ENCODE measurements around the gene ATP13A2.

Gene ATP13A2

DNA sequence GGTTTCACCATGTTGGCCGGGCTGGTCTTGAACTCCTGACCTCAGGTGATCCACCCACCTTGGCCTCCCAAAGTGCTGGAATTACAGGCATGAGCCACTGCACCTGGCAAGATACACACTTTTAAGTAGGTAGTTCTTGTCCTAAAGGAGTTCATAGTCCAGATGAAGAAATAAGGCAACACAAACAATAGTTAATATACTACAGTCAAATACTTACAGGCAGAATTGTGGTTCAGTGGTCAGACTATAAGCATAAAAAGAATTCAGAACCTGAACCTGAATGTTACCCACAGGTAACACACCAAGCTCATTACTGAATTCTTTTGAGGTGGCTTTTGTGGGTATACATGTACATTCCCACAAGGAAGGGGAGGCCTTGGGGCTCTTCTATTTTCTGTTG, 40.3 kb upstream of the ATP13A2 start:
- no peak overlapping the region for H3K4me3 ChIP-seq
- no peaks in the 10 kb centered on the region for H3K27me3 ChIP-seq
- DNase-seq, result no peak
- H3K27ac ChIP-seq, result peak overlapping the region in 1 of 2 donors; percentile 84
- H3K9me3 ChIP-seq, result no peaks in the 10 kb centered on the region
- H3K36me3 ChIP-seq, result peaks cover 0 to 22% (median 11%) of the 10 kb centered on the region in 3 donors
- TF ChIP-seq, protein P1, sequence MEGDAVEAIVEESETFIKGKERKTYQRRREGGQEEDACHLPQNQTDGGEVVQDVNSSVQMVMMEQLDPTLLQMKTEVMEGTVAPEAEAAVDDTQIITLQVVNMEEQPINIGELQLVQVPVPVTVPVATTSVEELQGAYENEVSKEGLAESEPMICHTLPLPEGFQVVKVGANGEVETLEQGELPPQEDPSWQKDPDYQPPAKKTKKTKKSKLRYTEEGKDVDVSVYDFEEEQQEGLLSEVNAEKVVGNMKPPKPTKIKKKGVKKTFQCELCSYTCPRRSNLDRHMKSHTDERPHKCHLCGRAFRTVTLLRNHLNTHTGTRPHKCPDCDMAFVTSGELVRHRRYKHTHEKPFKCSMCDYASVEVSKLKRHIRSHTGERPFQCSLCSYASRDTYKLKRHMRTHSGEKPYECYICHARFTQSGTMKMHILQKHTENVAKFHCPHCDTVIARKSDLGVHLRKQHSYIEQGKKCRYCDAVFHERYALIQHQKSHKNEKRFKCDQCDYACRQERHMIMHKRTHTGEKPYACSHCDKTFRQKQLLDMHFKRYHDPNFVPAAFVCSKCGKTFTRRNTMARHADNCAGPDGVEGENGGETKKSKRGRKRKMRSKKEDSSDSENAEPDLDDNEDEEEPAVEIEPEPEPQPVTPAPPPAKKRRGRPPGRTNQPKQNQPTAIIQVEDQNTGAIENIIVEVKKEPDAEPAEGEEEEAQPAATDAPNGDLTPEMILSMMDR (IDR thresholded peaks at IDR 0.05), result no peak
- intact Hi-C loops (cut with DNase I; ENCODE audit: low total_unique reads), result no loop called here
- peaks cover 0 to 29% (median 20%) of the 10 kb centered on the region in 4 donors for H3K4me1 ChIP-seq

DNA sequence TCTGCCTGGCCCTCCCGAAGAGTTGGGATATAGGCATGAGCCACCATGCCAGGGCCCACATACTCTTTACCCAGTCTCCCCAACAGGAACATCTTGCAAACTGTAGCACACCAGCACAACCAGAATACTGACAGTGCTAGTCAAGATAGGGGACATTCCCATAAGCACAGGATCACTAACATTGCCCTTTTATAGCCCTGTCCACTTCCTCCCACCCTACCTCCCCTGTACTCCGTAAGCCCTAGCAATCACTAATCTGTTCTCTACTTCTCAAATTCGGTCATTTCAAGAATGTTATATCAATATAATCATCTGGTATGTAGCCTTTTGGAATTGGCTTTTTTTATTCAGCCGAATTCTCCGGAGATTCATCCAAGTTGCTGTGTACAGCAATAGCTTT, 36.2 kb upstream of the ATP13A2 start:
- DNase-seq, result no peak
- no peaks in the 10 kb centered on the region for H3K9me3 ChIP-seq
- peaks cover 0 to 31% (median 21%) of the 10 kb centered on the region in 4 donors for H3K4me1 ChIP-seq
- H3K27me3 ChIP-seq, result no peaks in the 10 kb centered on the region
- intact Hi-C loops (cut with DNase I; ENCODE audit: low total_unique reads), result loop anchor here (5.0 kb wide), 1 partner anchor 91 kb away; no protein-coding TSS in a partner anchor
- peaks cover 18 to 44% (median 34%) of the 10 kb centered on the region in 3 donors for H3K36me3 ChIP-seq
- TF ChIP-seq, protein P1 (IDR thresholded peaks at IDR 0.05), result no peak
- H3K27ac ChIP-seq, result no peak overlapping the region
- H3K4me3 ChIP-seq, result no peak overlapping the region

DNA sequence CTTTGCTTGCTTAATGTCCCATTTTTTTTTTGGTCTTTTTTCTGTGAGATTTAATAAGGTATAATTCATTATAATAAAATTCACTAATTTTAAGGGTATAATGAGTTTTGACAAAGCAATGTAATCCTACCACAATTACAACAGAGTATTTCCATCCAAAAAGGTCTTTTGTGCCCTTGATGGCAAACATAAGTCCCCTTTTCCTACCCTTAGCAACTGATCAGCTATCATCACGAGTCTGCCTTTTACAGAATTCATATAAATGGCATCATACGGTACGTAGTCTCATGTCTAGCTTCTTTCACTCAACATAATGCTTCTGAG, 34.6 kb upstream of the ATP13A2 start:
- H3K27me3 ChIP-seq, result no peaks in the 10 kb centered on the region
- H3K4me1 ChIP-seq, result peaks cover 0 to 15% (median 9%) of the 10 kb centered on the region in 4 donors
- DNase-seq, result no peak
- TF ChIP-seq, protein P1 (IDR thresholded peaks at IDR 0.05), result no peak
- H3K9me3 ChIP-seq, result no peaks in the 10 kb centered on the region
- peaks cover 30 to 61% (median 47%) of the 10 kb centered on the region in 3 donors for H3K36me3 ChIP-seq
- H3K27ac ChIP-seq, result no peak overlapping the region
- intact Hi-C loops (cut with DNase I; ENCODE audit: low total_unique reads), result loop anchor here (5.0 kb wide), 1 partner anchor 89 kb away; no protein-coding TSS in a partner anchor
- H3K4me3 ChIP-seq, result no peak overlapping the region

DNA sequence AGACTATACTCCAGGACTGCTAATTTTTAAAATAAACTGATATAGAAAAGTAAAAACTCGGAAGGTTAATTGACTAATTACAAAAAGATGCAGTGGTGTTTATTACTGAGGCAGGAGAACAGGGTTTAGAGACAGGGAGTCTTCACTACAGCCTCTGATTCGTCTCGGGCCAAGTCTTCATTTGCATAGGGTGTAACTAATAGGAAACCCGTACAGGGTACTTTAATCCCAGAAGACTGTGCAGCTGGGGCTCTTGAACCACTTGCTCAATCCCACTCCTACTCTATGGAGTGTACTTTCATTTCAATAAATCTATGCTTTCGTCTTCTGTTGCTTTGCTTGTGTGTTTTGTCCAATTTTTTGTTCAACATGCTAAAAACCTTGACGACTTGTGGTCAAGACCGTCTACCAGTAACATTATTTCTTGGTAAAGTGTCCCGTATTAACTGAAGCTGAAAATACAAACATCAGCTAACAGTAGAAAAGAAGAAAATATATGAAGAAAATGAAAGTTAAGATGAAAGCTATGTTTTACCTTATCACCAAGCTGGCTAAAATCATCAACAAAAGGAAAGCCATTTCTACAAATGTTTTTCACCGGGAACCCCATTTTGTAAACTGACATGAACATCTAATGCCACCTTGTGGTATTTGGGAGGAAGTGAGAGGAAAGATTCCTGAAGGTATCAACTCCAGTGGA, 34.1 kb upstream of the ATP13A2 start:
- no peaks in the 10 kb centered on the region for H3K27me3 ChIP-seq
- H3K4me1 ChIP-seq, result peaks cover 0 to 12% (median 8%) of the 10 kb centered on the region in 4 donors
- peaks cover 35 to 66% (median 49%) of the 10 kb centered on the region in 3 donors for H3K36me3 ChIP-seq
- DNase-seq, result no peak
- H3K4me3 ChIP-seq, result peak overlapping the region in 1 of 2 donors; percentile 1
- H3K27ac ChIP-seq, result peak overlapping the region in 1 of 2 donors; percentile 5
- intact Hi-C loops (cut with DNase I; ENCODE audit: low total_unique reads), result loop anchor here (5.0 kb wide), 1 partner anchor 88 kb away; no protein-coding TSS in a partner anchor
- TF ChIP-seq, protein P1 (IDR thresholded peaks at IDR 0.05), result peak; percentile 82 to 86
- H3K9me3 ChIP-seq, result no peaks in the 10 kb centered on the region

DNA sequence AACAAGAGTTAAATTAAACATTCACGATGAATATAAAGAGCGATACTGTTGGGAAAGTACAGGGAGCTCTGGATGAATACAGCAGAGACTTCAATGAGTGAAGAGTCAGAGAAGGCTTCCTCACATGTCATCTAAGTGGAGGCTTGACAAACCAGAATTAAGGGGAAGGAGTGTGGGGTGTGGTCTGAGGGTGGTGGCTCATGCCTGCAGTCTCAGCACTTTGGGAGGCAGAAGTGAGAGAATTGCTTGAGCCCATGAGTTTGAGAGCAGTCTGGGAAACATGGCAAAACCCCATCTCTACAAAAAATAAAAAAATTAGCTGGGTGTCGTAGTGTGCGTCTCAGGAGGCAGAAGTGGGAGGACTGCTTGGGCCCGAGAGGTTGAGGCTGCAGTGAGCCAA, 33.4 kb upstream of the ATP13A2 start:
- peak overlapping the region in 1 of 2 donors; percentile 5 for H3K27ac ChIP-seq
- H3K27me3 ChIP-seq, result no peaks in the 10 kb centered on the region
- TF ChIP-seq, protein P1 (IDR thresholded peaks at IDR 0.05), result no peak
- H3K9me3 ChIP-seq, result no peaks in the 10 kb centered on the region
- intact Hi-C loops (cut with DNase I; ENCODE audit: low total_unique reads), result loop anchor here (5.0 kb wide), 1 partner anchor 88 kb away; no protein-coding TSS in a partner anchor
- peaks cover 41 to 68% (median 48%) of the 10 kb centered on the region in 3 donors for H3K36me3 ChIP-seq
- peaks cover 0 to 12% (median 8%) of the 10 kb centered on the region in 4 donors for H3K4me1 ChIP-seq
- peak in 1 of 2 donors; percentile 34 for DNase-seq
- no peak overlapping the region for H3K4me3 ChIP-seq

Data from tibial artery (tissue), 4 donors.